Midbrain (tissue), 1 donor: ENCODE data around the gene TEKT4.
"Not testable (repeated sequence)": the region's sequence is repeated elsewhere in the genome, so short reads cannot be mapped to it uniquely, and the experiment has no call there.

Experiments
- DNase-seq: peaks from one replicate; lab custom pipeline; 2025; lab: John Stamatoyannopoulos, UW

Gene TEKT4

DNA sequence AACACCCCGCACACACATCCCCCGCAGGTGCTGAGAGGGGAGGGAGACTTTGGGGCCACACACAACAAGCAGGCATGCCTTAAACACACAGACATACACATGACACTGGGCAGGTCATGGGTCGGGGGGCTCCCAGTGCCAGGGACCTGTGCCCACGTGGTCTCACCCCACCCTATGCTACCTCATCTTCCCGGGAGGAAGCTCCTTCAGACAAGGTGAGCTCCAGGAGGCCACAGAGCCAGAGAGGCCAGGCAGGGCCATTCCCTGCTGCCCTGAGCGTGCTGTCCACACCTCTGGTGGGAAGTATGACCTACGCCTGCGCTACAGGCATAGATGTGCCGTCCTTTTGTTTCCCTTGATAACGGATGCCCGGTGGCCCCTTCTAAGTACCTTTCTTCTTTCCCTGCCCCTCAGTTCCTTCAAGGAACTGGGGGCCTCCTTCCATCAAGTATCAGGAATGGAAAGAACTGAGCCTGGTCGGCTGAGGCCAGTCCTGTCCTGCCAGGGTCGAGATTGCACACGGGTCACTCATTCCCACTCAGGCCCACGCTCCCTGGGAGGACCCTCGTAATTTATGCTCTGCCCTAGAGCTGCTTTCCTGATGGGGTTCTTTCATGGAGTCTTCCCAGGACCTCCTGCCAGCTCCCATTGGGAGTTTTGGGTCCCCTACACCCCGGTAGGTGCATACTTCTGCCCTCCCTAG is 4.7 kb downstream of the TEKT4 start:
- DNase-seq, result no peak

DNA sequence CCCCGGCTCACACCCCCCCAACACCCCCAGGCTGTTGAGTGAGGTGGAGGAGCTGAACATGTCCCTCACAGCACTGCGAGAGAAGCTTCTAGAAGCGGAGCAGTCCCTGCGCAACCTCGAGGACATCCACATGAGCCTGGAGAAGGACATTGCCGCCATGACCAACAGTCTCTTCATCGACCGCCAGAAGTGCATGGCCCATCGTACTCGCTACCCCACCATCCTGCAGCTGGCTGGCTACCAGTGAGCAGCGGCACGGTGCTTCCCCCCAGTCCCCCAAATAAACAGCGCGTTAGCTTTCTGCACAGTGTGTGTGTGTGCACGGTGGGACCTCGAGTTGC is 5.3 kb downstream of the TEKT4 start:
- no peak for DNase-seq

DNA sequence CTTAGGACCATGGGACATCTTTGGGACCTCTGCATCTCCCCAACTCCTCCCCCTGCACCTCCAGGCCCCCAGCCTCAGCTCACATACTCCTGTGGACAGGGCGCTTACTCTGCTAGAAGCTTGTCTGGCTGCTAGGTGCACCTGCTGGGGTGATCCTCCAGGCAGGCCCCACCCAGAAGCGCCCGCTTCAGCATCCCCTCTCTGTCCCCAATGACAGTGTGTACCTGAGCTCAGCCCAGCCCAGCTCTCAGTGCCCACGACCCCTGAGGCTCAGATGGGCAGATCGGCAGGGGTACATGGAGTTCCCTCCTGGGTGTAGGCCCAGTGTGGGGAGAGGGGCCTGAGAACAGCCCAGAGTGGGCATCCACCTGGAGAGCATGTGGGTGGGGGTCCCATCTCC is 5.9 kb downstream of the TEKT4 start:
- no peak for DNase-seq

DNA sequence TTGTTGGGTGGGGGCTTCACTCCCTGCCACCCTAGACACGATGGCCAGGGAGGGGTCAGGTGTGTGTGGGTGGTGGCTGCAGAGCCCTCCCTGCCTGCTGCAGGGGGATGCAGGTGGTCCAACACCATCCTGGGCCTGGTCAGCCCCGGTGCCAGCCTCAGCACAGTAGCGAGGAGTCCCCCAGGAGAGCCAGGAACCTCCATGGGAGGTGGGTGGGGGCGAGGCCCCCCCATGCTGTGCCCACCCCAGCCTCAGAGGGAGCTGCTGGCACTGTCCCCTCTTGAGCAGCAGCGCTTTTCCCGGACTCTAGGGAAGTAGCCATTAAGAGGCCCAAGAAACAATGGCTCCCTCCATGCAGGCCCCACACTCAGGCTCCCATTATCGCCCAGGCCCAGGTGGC is 7.3 kb downstream of the TEKT4 start:
- not testable (repeated sequence) for DNase-seq

DNA sequence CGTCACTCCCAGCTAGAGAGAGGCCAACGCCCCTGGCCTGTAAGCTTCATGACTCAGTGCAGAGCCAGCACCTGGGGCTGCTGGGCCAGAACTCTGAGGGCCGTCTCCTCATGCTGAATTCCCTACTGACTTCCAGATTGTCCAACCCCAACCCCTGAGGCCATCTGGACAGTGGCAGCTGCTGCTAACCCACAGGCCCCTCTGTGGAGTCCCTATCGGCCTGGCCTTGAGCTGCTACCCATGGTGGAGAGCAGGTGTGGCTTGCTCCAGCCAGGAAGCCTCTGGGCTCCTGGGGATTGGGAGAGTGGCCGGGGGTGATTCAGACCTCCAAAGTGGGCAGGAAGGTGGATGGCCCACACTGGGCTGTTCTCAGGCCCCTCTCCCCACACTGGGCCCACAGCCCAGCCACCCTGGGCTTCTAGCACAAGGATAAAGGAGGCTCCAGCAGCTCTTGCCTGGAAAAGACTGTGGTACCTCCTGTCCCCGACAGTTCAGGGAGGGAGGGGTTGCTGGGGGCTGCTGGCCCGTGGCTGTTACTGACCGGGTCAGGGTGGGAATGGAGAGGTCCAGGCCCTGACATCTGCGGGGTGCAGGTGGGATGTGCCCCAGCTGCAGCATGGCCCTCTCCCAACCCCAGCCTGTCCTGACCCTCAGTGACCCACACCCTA is 8.2 kb downstream of the TEKT4 start:
- no peak for DNase-seq

DNA sequence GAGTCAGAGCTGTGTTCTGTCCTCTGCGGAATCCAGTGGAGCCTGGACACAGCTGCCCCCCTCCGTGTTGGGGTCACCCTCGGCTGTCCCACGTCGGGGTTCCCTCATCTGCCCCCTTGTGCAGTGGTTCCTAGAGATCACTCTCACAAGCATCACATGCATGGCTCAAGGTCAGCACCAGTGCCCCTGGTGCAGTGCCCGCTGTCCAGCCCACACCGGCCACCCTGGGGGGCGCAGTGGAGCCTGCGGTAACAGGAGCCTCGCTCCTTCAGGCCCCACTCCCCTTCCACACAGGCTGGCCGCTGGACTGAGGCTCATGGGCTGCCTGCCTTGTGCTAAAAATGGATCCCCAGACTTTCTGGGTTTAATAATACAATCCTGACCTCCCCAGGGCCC is 8.8 kb downstream of the TEKT4 start:
- DNase-seq, result no peak

DNA sequence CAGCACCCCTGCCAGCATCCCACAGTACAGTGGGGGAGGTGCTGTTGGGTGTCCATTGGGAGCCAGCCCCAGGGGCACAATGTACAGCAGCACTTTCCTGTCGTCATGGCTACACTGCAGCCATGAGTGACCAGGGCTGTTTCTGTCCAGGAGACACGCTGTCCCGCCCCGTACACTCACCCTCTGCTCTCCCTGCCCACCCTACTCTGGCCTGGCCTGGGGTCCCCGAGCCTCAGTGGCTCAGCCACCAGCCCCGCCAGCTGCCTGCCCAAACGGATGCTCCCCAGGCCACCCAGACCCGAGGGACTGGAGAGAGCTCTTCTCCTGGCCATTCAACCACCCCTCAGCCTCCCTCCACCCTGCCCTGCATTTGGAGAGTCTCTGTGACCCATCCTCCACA is 9.3 kb downstream of the TEKT4 start:
- DNase-seq, result no peak

DNA sequence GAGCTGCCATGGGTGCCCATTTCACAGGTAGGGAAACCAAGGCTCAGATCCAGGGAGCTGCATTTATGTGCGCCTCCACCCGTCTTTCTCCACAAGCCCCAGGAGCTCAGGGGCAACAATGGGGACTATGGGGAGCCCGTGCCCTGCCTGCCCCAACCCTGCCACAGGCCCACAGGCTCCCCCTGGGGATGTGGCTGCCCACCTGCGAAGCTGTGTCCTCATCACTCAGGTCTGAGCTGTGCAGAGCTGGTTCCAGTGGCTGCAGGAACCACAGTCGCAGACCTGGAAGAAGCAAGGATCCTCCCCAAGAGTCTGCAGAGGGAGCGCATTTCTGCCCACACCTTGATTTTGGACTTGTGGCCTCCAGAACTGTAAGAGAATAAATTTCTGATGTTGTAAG is 9.8 kb downstream of the TEKT4 start:
- no peak for DNase-seq

DNA sequence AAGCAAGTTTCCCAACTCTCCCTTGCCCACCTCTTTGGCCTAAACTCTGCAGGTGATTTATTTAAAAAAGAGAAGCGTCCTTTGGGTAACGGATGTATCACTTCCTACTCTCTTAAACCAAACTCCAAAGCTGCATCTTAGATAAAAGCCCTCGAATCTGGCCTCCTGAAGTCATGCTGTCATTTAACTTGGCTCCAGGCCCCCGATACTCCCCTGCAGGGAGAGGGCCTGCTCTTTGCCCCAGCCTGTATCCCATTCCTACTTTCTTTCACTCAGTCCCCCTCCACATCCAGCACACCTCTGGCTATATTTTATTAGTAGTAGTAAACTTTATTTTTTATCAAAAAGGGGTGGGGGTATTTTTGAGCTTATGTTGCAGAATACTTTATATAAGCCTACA is 19.0 kb downstream of the TEKT4 start:
- DNase-seq, result no peak

DNA sequence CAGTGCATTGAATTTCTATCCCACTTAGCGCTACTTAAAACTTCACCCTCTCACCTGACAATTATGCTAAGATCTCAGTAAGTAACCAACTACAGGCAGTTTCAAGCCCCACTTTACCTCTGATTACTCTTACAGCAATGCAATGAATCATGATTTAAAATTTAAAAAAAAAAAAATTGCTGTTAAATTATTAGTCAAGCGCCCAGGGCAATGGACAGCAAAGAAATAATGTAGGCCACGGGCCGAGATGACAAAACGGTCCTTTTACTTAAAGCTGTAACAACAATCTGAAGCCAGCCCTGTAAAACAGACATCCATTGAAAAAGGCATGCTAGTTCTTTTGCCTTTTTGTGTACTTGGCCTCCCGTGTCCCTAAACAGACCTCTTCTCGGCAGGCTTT is 24.0 kb downstream of the TEKT4 start:
- not testable (repeated sequence) for DNase-seq

DNA sequence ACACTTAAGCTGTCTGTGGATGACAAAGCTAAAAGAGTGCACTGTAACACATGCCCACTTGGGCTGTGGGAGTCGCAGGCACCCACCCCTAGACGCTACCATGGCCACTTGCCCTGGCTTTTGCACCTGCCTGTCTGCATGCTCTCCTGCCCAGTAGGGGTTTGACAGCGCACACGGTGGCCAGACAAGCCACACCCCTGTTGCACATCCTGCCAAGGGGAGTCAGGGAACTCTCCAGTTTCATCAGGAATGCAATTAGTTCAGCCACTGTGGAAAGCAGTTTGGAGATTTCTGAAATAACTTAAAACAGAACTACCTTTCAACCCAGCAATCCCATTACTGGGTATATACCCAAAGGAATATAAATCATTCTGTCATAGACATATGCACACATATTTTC is 35.7 kb downstream of the TEKT4 start:
- not testable (repeated sequence) for DNase-seq

DNA sequence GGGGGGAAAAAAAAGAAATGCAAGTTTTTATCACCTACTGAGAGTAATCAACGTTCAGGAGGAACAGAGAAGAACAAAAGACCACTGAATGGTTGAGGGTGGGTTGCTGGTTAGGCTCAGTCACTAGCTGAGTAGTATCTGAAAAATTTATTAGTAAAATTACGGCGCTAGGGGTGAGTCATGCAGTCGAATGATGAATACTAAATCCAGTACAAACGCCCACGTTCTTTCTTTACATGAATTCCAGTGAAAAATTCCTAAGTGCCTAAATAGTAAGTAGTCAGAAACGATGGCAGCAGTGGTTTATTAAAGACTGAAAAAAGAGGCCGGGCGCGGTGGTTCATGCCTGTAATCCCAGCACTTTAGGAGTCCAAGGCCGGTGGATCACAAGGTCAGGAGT is 52.0 kb downstream of the TEKT4 start:
- DNase-seq, result no peak

DNA sequence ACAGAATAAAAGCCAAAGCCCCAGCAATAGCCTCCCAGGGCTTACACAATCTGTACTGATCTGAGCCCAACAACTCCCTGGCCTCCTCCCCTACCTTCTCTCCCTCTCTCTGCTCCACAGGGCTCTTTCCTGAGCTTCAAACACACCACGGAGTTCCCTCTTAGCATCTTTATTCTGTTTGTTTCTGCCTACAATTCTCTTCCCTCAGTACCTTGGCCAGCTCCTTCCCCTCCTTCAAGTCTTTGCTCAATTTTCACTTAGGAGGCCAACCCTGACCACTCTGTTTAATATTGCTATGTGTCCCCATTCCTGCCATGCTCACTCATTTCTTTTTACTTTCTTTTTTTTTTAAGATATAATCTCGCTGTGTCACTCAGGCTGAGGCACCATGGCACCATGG is 53.8 kb downstream of the TEKT4 start:
- DNase-seq, result not testable (repeated sequence)
